NOMO-1 (cell line): ENCODE measurements around the gene TCF19.

Experiments
- DNase-seq, 2 experiments: peaks; one replicate each; lab custom pipeline; 2025; ENCODE audit not compliant: unreplicated experiment in 2 of 2; lab: John Stamatoyannopoulos, UW

TCF19 gene

DNA sequence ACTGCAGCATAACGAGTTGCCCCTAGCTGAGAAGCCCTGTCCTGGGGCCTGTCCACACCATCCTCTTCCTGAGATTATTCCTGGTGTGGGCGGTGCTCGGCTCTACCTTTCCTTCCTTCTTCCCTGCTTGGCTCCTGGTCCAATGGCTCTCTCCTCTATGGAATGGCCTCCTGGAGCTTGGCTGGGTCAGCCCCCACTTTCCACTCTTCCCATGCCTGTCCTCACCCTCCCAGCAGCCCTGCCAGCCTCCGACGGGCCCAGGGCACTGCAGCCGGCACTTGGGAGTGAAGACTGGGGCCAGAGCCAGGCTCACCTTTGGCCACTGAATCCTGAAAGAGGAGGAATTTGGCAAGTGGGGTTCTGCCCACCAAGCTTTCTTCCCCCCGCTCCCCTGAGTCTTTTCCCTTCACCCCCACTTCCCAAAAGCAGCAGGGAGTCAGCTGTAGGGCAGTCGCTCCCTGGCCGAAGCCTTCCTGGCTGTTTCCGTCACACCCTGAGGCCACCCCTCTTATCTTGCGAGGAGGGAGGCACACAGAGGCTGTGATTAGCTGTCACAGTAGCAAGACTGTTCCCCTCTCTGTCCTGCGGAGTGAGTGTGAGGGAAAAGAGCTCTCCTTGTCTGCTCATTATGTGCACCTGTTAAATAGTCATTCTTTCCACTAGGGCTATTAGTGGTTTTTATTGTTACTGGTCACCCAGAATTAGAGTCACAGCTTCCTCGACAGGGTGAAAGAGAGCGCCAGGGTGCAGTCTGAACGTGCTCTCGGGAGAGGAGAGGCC lies 31.8 kb upstream of the TCF19 start:
- no peak for DNase-seq

DNA sequence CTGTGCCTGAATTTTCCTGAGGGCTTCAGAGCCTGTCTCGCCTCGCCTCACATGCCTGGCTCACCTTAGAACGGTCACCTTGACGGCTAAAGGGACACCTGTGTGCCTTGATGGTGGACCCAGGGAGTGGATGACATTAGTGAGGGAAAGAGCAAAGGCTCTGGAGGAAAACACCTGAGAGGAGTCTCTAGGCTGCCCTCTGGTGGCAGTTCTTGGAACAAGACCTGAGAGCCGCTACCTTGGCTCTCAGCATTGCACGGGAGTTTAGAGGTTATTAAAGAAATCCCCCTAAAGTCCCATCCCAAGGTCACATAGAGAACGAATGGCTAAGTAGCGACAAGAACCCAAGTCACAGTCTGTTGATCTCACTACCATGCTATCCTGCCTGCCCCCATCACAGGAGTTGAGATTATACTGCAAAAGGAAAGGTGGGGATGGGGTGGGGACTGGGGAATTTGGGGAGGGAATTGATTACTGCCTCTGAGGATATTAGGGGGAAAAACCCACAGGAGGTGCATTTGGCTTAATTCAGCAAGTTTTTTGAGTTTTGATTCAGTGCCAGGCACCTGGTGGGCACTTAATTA lies 30.2 kb upstream of the TCF19 start:
- DNase-seq, result peak in 1 of 2 experiments; percentile 28

GRCh38 chr6:31129130-31129529 lies 29.3 kb upstream of the TCF19 start:
- DNase-seq, result no peak

- no peak for DNase-seq
Measured at GRCh38 chr6:31130751-31131150, 27.6 kb upstream of the TCF19 start.

DNA sequence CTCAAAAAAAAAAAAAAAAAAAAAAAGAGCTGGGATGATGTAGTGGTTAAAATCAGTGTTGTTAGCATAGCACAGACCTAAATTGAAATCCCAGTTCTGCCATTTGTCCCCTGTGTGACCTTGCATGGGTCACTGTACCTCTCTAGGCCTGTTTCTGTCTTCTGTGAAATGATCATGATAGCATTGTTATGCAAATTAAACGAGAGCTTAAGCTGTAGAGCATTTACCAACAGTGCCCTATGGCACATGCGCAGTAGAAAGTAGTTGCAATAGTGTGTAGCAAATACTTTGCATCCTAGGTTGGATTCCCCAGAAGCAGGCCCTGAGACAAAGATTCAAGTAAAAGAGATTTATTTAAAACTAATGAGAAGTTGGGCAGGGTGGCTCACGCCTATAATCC lies 26.8 kb upstream of the TCF19 start:
- no peak for DNase-seq

- DNase-seq, result no peak
Measured at GRCh38 chr6:31132806-31133205, 25.6 kb upstream of the TCF19 start.

DNA sequence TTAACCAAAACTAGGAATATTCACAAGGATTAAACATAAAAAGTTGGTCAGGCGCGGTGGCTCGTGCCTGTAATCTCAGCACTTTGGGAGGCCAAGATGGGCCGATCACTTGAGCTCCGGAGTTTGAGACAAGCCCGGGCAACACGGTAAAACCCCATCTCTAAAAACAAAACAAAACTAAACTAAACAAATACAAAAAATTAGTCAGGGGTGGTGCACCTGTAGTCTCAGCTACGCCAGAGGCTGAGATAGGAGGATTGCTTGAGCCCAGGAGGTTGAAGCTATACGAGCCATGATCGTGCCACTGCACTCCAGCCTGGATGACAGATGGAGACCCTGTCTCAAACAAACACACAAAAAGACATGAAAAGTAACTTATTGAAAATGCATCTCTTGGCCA lies 22.7 kb upstream of the TCF19 start:
- no peak for DNase-seq

DNA sequence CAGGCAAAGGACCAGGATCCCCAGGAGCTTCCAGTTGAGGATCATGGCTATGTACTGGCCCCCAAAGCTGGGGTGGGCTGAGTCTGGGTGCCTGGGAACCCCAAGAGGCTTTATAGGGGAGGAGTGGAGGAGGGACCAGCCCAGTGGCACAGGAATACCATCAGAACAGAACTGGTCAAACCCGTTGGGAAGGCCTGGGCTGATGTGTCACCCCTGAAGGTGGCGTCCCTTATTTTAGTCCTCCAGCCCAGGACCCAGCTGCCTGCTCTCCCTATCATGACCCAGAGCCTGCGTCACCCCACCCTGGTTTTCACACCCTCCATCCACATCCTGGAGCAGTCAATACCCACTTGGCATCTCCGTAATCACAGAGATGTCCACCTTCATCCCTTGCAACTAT lies 19.4 kb upstream of the TCF19 start, which contains the start of gene PSORS1C2:
PSORS1C2 (minus strand) TSS at position 85 of the 400 bp plus-strand sequence; CDS start at position 45, 40 bp downstream.
- DNase-seq, result no peak

DNA sequence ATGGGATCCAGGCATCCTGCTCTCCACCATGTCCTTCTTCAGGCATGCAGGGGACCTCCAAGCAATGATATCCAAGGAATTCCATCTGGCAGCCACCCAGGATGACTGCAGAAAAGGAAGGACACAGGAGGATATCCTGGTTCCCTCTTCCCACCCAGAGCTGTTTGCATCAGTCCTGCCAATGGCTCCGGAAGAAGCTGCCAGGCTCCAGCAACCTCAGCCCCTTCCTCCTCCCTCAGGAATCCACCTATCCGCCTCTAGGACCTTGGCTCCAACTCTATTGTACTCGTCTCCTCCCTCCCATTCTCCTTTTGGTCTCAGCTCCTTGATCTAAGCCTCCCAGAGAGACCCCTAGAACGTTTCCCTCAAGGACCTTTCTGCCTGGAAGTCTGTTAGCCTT lies 18.8 kb upstream of the TCF19 start:
- DNase-seq, result no peak

DNA sequence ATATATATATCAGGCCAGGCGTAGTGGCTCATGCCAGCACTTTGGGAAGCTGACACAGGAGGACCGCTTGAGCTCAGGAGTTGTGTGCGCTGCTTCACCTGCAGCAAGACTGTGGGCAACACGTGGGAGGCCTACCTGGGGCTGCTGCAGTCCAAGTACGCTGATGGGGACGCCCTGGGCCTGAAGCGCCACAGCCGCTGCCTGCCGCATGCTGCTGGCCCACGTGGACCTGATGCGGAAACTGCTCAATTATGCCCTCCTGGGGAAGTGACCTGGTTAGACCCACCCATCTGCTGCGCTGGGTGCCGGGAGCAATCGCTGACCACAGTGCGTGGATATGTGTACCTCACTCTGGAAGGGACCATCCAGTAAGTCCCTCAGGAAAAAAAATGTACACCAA lies 17.7 kb upstream of the TCF19 start:
- no peak for DNase-seq

- DNase-seq, result no peak
Measured at GRCh38 chr6:31142361-31142761, 16.0 kb upstream of the TCF19 start.

- no peak for DNase-seq
Measured at GRCh38 chr6:31143148-31143547, 15.2 kb upstream of the TCF19 start.

GRCh38 chr6:31144296-31144969 lies 14.0 kb upstream of the TCF19 start:
- DNase-seq, result no peak

- DNase-seq, result no peak
Measured at GRCh38 chr6:31144970-31145340, 13.4 kb upstream of the TCF19 start.

- DNase-seq, result no peak
Measured at GRCh38 chr6:31145386-31145785, 13.0 kb upstream of the TCF19 start.

DNA sequence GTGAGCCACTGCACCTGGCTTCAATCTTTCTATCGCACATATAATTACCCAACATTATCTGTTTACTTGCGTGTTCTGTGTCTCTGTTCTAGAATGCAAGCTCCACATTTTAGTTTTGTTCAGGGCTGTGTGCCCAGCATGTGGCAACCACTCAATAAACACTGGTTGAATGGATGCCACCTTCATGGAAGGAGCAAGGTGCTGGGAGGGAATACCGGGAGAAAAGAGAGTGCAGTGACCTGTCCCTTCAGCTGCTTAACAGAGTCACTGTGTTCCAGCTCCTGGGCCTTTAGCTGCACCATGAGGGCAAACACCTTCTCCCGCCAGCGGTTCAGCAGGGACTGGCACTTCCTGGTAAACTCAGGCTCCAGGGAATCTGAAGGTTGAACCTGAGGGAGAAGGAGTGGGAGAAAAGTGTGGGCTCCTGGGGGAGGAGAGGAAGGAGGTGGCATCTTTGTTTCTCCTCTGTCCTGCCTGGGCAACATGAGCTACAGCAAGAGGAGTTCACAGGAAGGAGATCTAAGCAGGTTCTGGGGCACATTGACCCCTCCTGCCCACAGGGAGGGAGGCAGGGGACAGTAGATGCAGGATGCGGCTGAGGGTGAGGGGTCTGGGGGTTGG lies 8.5 kb upstream of the TCF19 start:
- DNase-seq, result no peak

- no peak for DNase-seq
Measured at GRCh38 chr6:31152781-31153180, 5.6 kb upstream of the TCF19 start.

DNA sequence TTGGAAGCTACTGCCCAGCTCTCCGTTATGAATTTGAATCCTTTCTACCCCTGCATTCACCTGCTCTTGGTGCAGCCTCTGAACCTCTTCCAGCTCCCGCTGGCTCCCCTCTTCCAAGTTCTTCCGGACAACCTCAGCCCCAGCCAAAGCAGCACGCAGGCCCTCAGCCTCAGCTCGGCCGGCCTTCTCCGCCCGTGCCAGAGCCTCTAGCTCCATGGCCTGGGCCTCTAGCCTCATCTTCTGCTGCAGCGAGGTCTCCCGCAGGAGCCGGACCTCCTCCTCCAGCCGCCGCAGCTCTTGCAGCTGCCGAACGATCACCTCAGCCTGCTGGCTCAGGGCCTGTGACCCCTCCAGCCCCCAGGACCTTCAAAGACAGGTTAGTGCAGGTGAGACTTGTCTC lies 4.0 kb upstream of the TCF19 start:
- no peak for DNase-seq

DNA sequence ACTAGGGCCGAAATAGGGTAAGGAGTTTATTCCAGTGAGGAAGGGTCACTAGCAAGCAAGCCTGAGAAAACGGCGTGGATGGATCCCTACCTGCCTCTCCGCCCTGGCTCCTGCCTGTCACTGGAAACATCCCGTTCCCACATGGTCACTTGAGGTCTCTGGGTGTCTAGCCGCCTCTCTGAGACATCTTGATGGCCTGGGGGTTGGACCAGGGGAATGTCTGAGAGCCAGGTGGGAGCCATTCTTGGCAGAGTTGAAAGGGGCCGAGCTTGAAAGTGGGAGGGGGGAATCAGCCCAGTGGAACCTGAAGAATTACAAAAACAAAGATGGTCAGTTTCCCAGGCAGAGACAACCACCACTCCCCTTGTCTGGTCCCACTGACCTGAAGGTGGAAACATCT lies 1.7 kb upstream of the TCF19 start:
- no peak for DNase-seq

- no peak for DNase-seq
Measured at GRCh38 chr6:31157513-31158139, 763 bp upstream of the TCF19 start, which contains the start of gene CCHCR1. CCHCR1 (minus strand) TSS chr6:31157802; CDS start chr6:31157600, 202 bp downstream.
